ENCODE measurements around the gene SPRY2.

The SPRY2 gene

DNA sequence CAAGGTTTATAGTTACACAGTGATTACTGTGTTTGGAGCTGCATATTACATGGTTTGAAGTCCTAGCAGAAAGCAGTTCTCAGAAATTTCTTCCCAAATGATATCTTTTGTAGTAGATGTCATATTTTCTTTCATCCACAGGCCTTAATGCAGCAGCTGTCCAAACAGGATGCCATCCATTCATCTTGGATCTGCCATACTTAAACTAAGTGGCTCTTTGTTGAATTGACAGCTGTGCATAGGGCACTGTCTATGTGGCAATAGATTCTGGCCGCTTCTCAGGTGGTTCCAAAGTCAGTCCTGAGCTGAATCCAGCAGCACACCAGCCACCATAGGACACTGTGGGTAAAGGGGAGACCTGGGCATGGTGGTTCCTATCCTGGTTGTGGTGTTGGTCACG, 41.6 kb upstream of the SPRY2 start:
- no peak for TF ChIP-seq ZNF837 (tag by site-specific recombination; IDR thresholded peaks at IDR 0.05)
- Histone ChIP-seq H3K4me1 (ENCODE audit: control insufficient read depth, insufficient read depth, low read length) (no peaks in the 10 kb centered on the region), H3K36me3 (ENCODE audit: control insufficient read depth in 2 of 2, insufficient read depth in 1 of 2, low read length in 2 of 2) (no peaks in the 10 kb centered on the region), H3K4me3 (ENCODE audit: low read depth, low read length) (no peak overlapping the region), H3K9me3 (ENCODE audit: control insufficient read depth, insufficient read depth, low read depth, low read length) (no peaks in the 10 kb centered on the region), H3K27ac (ENCODE audit: extremely low read depth, low read depth, low read length) (no peak overlapping the region)
- ChIA-PET CTCF (no interaction called here), POLR2A (no interaction called here)

DNA sequence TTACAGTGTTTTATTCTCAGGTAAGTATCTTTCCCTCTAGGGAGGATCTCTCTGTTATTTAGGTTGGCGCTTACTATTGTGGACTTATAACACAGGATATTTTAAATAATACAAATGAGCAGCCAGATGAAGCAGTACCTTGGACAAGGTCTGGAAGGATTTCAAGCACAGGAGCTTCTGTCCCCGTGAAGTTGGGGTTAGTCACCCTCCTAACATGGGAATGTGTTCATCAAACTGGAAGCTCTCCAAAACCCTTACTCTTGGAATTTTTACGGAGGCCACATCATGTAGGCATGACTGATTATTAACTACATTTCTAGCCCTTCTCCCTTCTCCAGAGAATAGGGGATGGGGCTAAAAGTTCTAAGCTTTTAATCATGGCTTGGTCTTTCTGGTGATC, 38.3 kb upstream of the SPRY2 start:
- Histone ChIP-seq H3K4me3 (ENCODE audit: low read depth, low read length) (no peak overlapping the region), H3K27ac (ENCODE audit: extremely low read depth, low read depth, low read length) (no peak overlapping the region), H3K36me3 (ENCODE audit: control insufficient read depth in 2 of 2, insufficient read depth in 1 of 2, low read length in 2 of 2) (no peaks in the 10 kb centered on the region), H3K9me3 (ENCODE audit: control insufficient read depth, insufficient read depth, low read depth, low read length) (no peaks in the 10 kb centered on the region), H3K4me1 (ENCODE audit: control insufficient read depth, insufficient read depth, low read length) (no peaks in the 10 kb centered on the region)
- ChIA-PET POLR2A (no interaction called here), CTCF (no interaction called here)
- no peak for TF ChIP-seq SP3 (tag by site-specific recombination; IDR thresholded peaks at IDR 0.05)
- TF ChIP-seq, protein P1, sequence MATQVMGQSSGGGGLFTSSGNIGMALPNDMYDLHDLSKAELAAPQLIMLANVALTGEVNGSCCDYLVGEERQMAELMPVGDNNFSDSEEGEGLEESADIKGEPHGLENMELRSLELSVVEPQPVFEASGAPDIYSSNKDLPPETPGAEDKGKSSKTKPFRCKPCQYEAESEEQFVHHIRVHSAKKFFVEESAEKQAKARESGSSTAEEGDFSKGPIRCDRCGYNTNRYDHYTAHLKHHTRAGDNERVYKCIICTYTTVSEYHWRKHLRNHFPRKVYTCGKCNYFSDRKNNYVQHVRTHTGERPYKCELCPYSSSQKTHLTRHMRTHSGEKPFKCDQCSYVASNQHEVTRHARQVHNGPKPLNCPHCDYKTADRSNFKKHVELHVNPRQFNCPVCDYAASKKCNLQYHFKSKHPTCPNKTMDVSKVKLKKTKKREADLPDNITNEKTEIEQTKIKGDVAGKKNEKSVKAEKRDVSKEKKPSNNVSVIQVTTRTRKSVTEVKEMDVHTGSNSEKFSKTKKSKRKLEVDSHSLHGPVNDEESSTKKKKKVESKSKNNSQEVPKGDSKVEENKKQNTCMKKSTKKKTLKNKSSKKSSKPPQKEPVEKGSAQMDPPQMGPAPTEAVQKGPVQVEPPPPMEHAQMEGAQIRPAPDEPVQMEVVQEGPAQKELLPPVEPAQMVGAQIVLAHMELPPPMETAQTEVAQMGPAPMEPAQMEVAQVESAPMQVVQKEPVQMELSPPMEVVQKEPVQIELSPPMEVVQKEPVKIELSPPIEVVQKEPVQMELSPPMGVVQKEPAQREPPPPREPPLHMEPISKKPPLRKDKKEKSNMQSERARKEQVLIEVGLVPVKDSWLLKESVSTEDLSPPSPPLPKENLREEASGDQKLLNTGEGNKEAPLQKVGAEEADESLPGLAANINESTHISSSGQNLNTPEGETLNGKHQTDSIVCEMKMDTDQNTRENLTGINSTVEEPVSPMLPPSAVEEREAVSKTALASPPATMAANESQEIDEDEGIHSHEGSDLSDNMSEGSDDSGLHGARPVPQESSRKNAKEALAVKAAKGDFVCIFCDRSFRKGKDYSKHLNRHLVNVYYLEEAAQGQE (tag by site-specific recombination; IDR thresholded peaks at IDR 0.05) = peak; percentile 56

DNA sequence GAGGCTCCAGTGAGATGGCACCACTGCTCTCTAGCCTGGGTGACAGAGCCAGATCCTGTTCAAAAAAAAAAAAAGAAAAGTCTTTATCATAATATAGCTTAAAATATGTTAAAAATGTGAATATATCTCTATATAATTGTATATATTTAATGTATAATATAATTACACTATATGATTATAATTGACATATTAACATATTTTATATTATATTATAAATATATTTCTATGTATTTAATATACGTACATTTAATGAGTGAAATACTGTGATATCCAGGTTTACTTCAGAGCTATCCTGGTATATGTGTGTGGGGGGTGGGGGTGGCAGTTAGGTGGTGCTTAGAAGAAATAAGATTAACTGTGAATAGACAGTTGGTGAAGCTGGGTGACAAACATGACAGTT, 35.6 kb upstream of the SPRY2 start:
- TF ChIP-seq TRIM28 (IDR thresholded peaks at IDR 0.05; ENCODE audit: borderline replicate concordance, low read length) = no peak
- TF ChIP-seq ZNF561 (tag by site-specific recombination; IDR thresholded peaks at IDR 0.05; ENCODE audit: borderline replicate concordance) = no peak
- no peaks in the 10 kb centered on the region for H3K36me3 ChIP-seq (ENCODE audit: control insufficient read depth in 2 of 2, insufficient read depth in 1 of 2, low read length in 2 of 2)
- POLR2A ChIA-PET = interaction anchor here (0.6 to 0.7 kb wide), 2 partner anchors 49 to 537 kb away, joined by 3 to 6 read pairs; no protein-coding TSS in a partner anchor
- H3K4me1 ChIP-seq (ENCODE audit: control insufficient read depth, insufficient read depth, low read length) = no peaks in the 10 kb centered on the region
- no peaks in the 10 kb centered on the region for H3K9me3 ChIP-seq (ENCODE audit: control insufficient read depth, insufficient read depth, low read depth, low read length)
- no peak overlapping the region for H3K27ac ChIP-seq (ENCODE audit: extremely low read depth, low read depth, low read length)
- CTCF ChIA-PET = interaction anchor here (0.6 to 0.9 kb wide), 2 partner anchors 33 to 474 kb away, joined by 4 to 5 read pairs; no protein-coding TSS in a partner anchor
- H3K4me3 ChIP-seq (ENCODE audit: low read depth, low read length) = no peak overlapping the region

DNA sequence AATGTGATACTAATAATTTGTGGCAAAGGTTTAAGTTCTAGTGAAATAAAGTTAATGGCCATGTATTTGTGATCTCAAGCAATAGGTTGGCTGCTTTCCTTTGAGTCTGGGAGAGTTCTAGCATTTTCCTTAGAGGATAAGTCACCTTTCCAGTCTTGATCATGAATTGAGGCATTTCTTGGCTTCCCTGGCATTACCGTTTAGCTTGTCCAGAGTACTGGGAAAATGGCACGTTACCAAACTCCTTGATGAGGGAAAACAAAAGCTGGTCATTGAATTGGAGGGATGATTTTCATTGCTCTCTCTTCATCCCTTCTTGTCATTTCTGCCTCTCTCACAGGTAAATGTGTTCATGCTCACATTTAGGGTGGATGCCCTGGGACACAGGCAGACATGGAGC, 34.0 kb upstream of the SPRY2 start:
- TF ChIP-seq ZNF221 (tag by site-specific recombination; IDR thresholded peaks at IDR 0.05; ENCODE audit: borderline replicate concordance) (no peak), ZNF157 (tag by site-specific recombination; IDR thresholded peaks at IDR 0.05) (no peak), ZNF777 (tag by site-specific recombination; IDR thresholded peaks at IDR 0.05; ENCODE audit: borderline replicate concordance) (no peak), ZNF701 (tag by site-specific recombination; IDR thresholded peaks at IDR 0.05) (no peak), ZNF423 (tag by site-specific recombination; IDR thresholded peaks at IDR 0.05) (no peak), SP2 (tag by site-specific recombination; IDR thresholded peaks at IDR 0.05) (no peak), ZBTB21 (tag by site-specific recombination; IDR thresholded peaks at IDR 0.05) (no peak), ZBTB8A (tag by site-specific recombination; IDR thresholded peaks at IDR 0.05) (no peak), ZNF548 (tag by site-specific recombination; IDR thresholded peaks at IDR 0.05) (no peak), ZNF707 (tag by site-specific recombination; IDR thresholded peaks at IDR 0.05) (no peak), ZNF670 (tag by site-specific recombination; IDR thresholded peaks at IDR 0.05; ENCODE audit: low read depth) (no peak)
- TF ChIP-seq, protein P2, sequence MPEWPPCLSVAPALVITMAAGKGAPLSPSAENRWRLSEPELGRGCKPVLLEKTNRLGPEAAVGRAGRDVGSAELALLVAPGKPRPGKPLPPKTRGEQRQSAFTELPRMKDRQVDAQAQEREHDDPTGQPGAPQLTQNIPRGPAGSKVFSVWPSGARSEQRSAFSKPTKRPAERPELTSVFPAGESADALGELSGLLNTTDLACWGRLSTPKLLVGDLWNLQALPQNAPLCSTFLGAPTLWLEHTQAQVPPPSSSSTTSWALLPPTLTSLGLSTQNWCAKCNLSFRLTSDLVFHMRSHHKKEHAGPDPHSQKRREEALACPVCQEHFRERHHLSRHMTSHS (tag by site-specific recombination; IDR thresholded peaks at IDR 0.05) = no peak
- TF ChIP-seq, protein P3, sequence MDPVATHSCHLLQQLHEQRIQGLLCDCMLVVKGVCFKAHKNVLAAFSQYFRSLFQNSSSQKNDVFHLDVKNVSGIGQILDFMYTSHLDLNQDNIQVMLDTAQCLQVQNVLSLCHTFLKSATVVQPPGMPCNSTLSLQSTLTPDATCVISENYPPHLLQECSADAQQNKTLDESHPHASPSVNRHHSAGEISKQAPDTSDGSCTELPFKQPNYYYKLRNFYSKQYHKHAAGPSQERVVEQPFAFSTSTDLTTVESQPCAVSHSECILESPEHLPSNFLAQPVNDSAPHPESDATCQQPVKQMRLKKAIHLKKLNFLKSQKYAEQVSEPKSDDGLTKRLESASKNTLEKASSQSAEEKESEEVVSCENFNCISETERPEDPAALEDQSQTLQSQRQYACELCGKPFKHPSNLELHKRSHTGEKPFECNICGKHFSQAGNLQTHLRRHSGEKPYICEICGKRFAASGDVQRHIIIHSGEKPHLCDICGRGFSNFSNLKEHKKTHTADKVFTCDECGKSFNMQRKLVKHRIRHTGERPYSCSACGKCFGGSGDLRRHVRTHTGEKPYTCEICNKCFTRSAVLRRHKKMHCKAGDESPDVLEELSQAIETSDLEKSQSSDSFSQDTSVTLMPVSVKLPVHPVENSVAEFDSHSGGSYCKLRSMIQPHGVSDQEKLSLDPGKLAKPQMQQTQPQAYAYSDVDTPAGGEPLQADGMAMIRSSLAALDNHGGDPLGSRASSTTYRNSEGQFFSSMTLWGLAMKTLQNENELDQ (tag by site-specific recombination; IDR thresholded peaks at IDR 0.05; ENCODE audit: low read depth) = no peak
- Histone ChIP-seq H3K36me3 (ENCODE audit: control insufficient read depth in 2 of 2, insufficient read depth in 1 of 2, low read length in 2 of 2) (no peaks in the 10 kb centered on the region), H3K9me3 (ENCODE audit: control insufficient read depth, insufficient read depth, low read depth, low read length) (no peaks in the 10 kb centered on the region), H3K4me1 (ENCODE audit: control insufficient read depth, insufficient read depth, low read length) (no peaks in the 10 kb centered on the region), H3K4me3 (ENCODE audit: low read depth, low read length) (no peak overlapping the region), H3K27ac (ENCODE audit: extremely low read depth, low read depth, low read length) (no peak overlapping the region)
- POLR2A ChIA-PET = interaction anchor here (0.6 kb wide), 1 partner anchor 39 kb away, joined by 3 read pairs; no protein-coding TSS in a partner anchor
- CTCF ChIA-PET = no interaction called here
